ENCODE results near the gene C10orf90. TPM values are rescaled to one million over a fixed set of nuclear protein-coding genes. Genes with fewer than 3 reads are reported as not detected.

Gene C10orf90
- total RNA-seq, 2 donors from 2014 or later = 0.33 TPM; not detected in 1

DNA sequence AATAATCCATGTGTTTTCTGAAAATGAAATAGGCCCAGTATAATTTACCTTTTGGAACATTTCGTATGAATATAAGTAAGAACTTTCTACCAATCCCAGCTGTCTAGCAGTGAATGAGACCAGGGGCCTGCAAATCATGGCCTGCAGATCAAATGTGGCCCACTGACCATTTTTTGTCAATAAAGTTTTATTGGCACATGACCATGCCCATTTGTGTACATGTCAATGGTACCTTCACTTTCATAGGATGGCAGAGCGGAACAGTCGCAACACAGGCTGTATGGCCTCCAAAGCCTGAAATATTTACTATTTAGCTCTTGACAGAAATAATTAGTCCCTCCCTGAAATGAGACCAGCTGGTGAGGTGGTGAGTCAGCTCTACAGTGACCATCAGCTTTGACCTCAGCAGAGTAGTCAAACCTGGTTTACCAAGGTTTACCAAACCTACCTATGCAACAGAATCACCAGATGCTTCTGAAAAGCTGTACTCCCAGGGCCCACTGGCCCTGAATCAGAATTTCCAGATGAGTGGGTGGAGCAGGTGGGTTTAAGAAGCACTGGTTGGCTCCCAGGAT, 13.8 kb upstream of the C10orf90 start:
- H3K9me3 Mint-ChIP-seq = no peaks in the 10 kb centered on the region
- H3K27me3 ChIP-seq (ENCODE audit: control insufficient read depth, insufficient read depth, low read length, poor library complexity, severe bottlenecking) = no peaks in the 10 kb centered on the region
- no peak overlapping the region for H3K27ac Mint-ChIP-seq
- peaks cover 10% of the 10 kb centered on the region for H3K4me1 Mint-ChIP-seq
- H3K9ac ChIP-seq (ENCODE audit: extremely low read depth, low read length, poor library complexity, severe bottlenecking) = no peak overlapping the region
- TF ChIP-seq, protein P1, sequence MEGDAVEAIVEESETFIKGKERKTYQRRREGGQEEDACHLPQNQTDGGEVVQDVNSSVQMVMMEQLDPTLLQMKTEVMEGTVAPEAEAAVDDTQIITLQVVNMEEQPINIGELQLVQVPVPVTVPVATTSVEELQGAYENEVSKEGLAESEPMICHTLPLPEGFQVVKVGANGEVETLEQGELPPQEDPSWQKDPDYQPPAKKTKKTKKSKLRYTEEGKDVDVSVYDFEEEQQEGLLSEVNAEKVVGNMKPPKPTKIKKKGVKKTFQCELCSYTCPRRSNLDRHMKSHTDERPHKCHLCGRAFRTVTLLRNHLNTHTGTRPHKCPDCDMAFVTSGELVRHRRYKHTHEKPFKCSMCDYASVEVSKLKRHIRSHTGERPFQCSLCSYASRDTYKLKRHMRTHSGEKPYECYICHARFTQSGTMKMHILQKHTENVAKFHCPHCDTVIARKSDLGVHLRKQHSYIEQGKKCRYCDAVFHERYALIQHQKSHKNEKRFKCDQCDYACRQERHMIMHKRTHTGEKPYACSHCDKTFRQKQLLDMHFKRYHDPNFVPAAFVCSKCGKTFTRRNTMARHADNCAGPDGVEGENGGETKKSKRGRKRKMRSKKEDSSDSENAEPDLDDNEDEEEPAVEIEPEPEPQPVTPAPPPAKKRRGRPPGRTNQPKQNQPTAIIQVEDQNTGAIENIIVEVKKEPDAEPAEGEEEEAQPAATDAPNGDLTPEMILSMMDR (conservative IDR thresholded peaks at IDR 0.05) = no peak
- WGBS, 2 experiments (ENCODE audit: insufficient coverage in 1 of 2, insufficient read length in 1 of 2) = 95 to 100% methylated on average over 1 to 3 of the region's 3 CpGs
- no peaks in the 10 kb centered on the region for H3K4me1 ChIP-seq (ENCODE audit: control insufficient read depth, insufficient read depth, low read length)
- peak; percentile 21 for DNase-seq
- no peaks in the 10 kb centered on the region for H3K27me3 Mint-ChIP-seq (ENCODE audit: insufficient read depth)
- no peak overlapping the region for H3K4me3 Mint-ChIP-seq
- H3K9me3 ChIP-seq (ENCODE audit: control insufficient read depth, low read length) = no peaks in the 10 kb centered on the region
- no peaks in the 10 kb centered on the region for H3K36me3 Mint-ChIP-seq (ENCODE audit: low read depth)
- H3K36me3 ChIP-seq (ENCODE audit: control insufficient read depth, insufficient read depth, low read length) = no peaks in the 10 kb centered on the region
- H3K27ac ChIP-seq (ENCODE audit: low read depth, low read length) = no peak overlapping the region
- H3K4me3 ChIP-seq (ENCODE audit: low read length) = no peak overlapping the region

- DNase-seq = no peak
- 82% methylated on average over 1 of the region's 1 CpG; no CpG with 5 or more reads in 1 of the 2 experiments for WGBS, 2 experiments (ENCODE audit: insufficient coverage in 1 of 2, insufficient read length in 1 of 2)
- H3K36me3 Mint-ChIP-seq (ENCODE audit: low read depth) = no peaks in the 10 kb centered on the region
- H3K4me1 ChIP-seq (ENCODE audit: control insufficient read depth, insufficient read depth, low read length) = no peaks in the 10 kb centered on the region
- H3K27me3 ChIP-seq (ENCODE audit: control insufficient read depth, insufficient read depth, low read length, poor library complexity, severe bottlenecking) = no peaks in the 10 kb centered on the region
- H3K9me3 Mint-ChIP-seq = no peaks in the 10 kb centered on the region
- no peak overlapping the region for H3K9ac ChIP-seq (ENCODE audit: extremely low read depth, low read length, poor library complexity, severe bottlenecking)
- TF ChIP-seq, protein P1 (conservative IDR thresholded peaks at IDR 0.05) = no peak
- no peak overlapping the region for H3K4me3 ChIP-seq (ENCODE audit: low read length)
- peaks cover 10% of the 10 kb centered on the region for H3K4me1 Mint-ChIP-seq
- H3K27ac Mint-ChIP-seq = no peak overlapping the region
- H3K36me3 ChIP-seq (ENCODE audit: control insufficient read depth, insufficient read depth, low read length) = no peaks in the 10 kb centered on the region
- H3K4me3 Mint-ChIP-seq = no peak overlapping the region
- no peak overlapping the region for H3K27ac ChIP-seq (ENCODE audit: low read depth, low read length)
- no peaks in the 10 kb centered on the region for H3K9me3 ChIP-seq (ENCODE audit: control insufficient read depth, low read length)
- H3K27me3 Mint-ChIP-seq (ENCODE audit: insufficient read depth) = no peaks in the 10 kb centered on the region
Measured at GRCh38 chr10:126683466-126683865, 13.0 kb upstream of the C10orf90 start.

GRCh38 chr10:126675656-126676438, 5.4 kb upstream of the C10orf90 start:
- Mint-ChIP-seq H3K9me3 (peaks cover 15% of the 10 kb centered on the region), H3K27me3 (ENCODE audit: insufficient read depth) (no peaks in the 10 kb centered on the region), H3K27ac (no peak overlapping the region), H3K4me3 (no peak overlapping the region), H3K4me1 (peaks cover 12% of the 10 kb centered on the region), H3K36me3 (ENCODE audit: low read depth) (no peaks in the 10 kb centered on the region)
- Histone ChIP-seq H3K27me3 (ENCODE audit: control insufficient read depth, insufficient read depth, low read length, poor library complexity, severe bottlenecking) (no peaks in the 10 kb centered on the region), H3K9ac (ENCODE audit: extremely low read depth, low read length, poor library complexity, severe bottlenecking) (no peak overlapping the region), H3K27ac (ENCODE audit: low read depth, low read length) (no peak overlapping the region), H3K36me3 (ENCODE audit: control insufficient read depth, insufficient read depth, low read length) (no peaks in the 10 kb centered on the region), H3K4me3 (ENCODE audit: low read length) (no peak overlapping the region), H3K4me1 (ENCODE audit: control insufficient read depth, insufficient read depth, low read length) (no peaks in the 10 kb centered on the region), H3K9me3 (ENCODE audit: control insufficient read depth, low read length) (no peaks in the 10 kb centered on the region)
- no peak for DNase-seq
- TF ChIP-seq, protein P1 (conservative IDR thresholded peaks at IDR 0.05) = no peak
- 92 to 93% methylated on average over 6 to 7 of the region's 7 CpGs for WGBS, 2 experiments (ENCODE audit: insufficient coverage in 1 of 2, insufficient read length in 1 of 2)

Data from endodermal cell (in vitro differentiated cells).